LNCAP (cell line): ENCODE measurements around the gene HOXB1.

ENCODE experiments used
- CTCF ChIP-seq: fragments of 450-650 bp; IDR thresholded peaks from 2 replicates; pipeline ENCODE4 v1.5.1; 2017; ENCODE audit warnings: mild to moderate bottlenecking

Gene HOXB1

GRCh38 chr17:48542114-48542656, 11.4 kb upstream of the HOXB1 start:
- no peak for TF ChIP-seq CTCF

- TF ChIP-seq CTCF = no peak
Measured at GRCh38 chr17:48541577-48542113, 10.8 kb upstream of the HOXB1 start.

GRCh38 chr17:48541036-48541576, 10.3 kb upstream of the HOXB1 start:
- TF ChIP-seq CTCF = no peak

- TF ChIP-seq CTCF = no peak
Measured at GRCh38 chr17:48540213-48540612, 9.4 kb upstream of the HOXB1 start.

GRCh38 chr17:48539177-48539576, 8.4 kb upstream of the HOXB1 start:
- no peak for TF ChIP-seq CTCF

- no peak for TF ChIP-seq CTCF
Measured at GRCh38 chr17:48537316-48537715, 6.5 kb upstream of the HOXB1 start.

- TF ChIP-seq CTCF = no peak
Measured at GRCh38 chr17:48532261-48532660, 1.4 kb upstream of the HOXB1 start.
